Mesenchymal stem cell (in vitro differentiated cells and primary cell): ENCODE measurements around the gene ASB1.

ENCODE experiments used
- DNase-seq: peaks from one replicate; pipeline ENCODE4 v3.0.0-alpha.2; 2013
- H2AFZ ChIP-seq: one replicate; pipeline ENCODE4 v1.6.1; 2013; ENCODE audit warnings: low read depth, mild to moderate bottlenecking, control low read depth, inconsistent platforms, low read length, moderate library complexity
- H2AK5ac ChIP-seq: 2 replicates; pipeline ENCODE4 v1.6.1; 2013; ENCODE audit warnings: low read length, moderate library complexity, mild to moderate bottlenecking, inconsistent platforms; ENCODE audit not compliant: severe bottlenecking
- H2BK120ac ChIP-seq: one replicate; pipeline ENCODE4 v1.6.1; 2013; ENCODE audit warnings: low read depth, mild to moderate bottlenecking, inconsistent platforms, low read length, moderate library complexity
- H2BK12ac ChIP-seq, 2 experiments: one replicate each; pipeline ENCODE4 v1.6.1; 2013; ENCODE audit warnings: inconsistent platforms in 2 of 2, low read length in 2 of 2, mild to moderate bottlenecking in 2 of 2, moderate library complexity in 2 of 2, control low read depth in 1 of 2
- H2BK15ac ChIP-seq: one replicate; pipeline ENCODE4 v1.6.1; 2013; ENCODE audit warnings: mild to moderate bottlenecking, low read depth, inconsistent platforms; ENCODE audit not compliant: poor library complexity, severe bottlenecking
- H2BK5ac ChIP-seq: 2 replicates; pipeline ENCODE4 v1.6.1; 2013; ENCODE audit warnings: low read depth, mild to moderate bottlenecking, low read length, control low read depth, inconsistent platforms; ENCODE audit not compliant: poor library complexity, severe bottlenecking
- H3K14ac ChIP-seq, 2 experiments: one replicate each; pipeline ENCODE4 v1.6.1; 2013; ENCODE audit warnings: inconsistent platforms in 2 of 2, low read length in 2 of 2, control low read depth in 1 of 2, mild to moderate bottlenecking in 1 of 2, moderate library complexity in 1 of 2
- H3K18ac ChIP-seq, 2 experiments: one replicate each; pipeline ENCODE4 v1.6.1; 2013; ENCODE audit warnings: inconsistent platforms in 2 of 2, low read length in 2 of 2, control low read depth in 1 of 2, low read depth in 1 of 2, mild to moderate bottlenecking in 1 of 2
- H3K23ac ChIP-seq, 2 experiments: one replicate each; pipeline ENCODE4 v1.6.1; 2013; ENCODE audit warnings: inconsistent platforms in 2 of 2, low read length in 2 of 2, mild to moderate bottlenecking in 2 of 2, moderate library complexity in 2 of 2, control low read depth in 1 of 2
- H3K27ac ChIP-seq: 2 replicates; pipeline ENCODE4 v1.5.1; 2013; ENCODE audit warnings: mild to moderate bottlenecking, moderate library complexity, low read length, control low read depth, inconsistent platforms; ENCODE audit not compliant: poor library complexity, severe bottlenecking
- H3K27me3 ChIP-seq, 2 experiments: 2 replicates each; pipeline versions ENCODE4 v1.6.1 to v1.7.0; 2013; ENCODE audit warnings: low read length in 2 of 2, mild to moderate bottlenecking in 2 of 2, moderate library complexity in 2 of 2, control low read depth in 1 of 2, inconsistent platforms in 1 of 2; ENCODE audit not compliant: control insufficient read depth in 1 of 2, insufficient read depth in 1 of 2
- H3K36me3 ChIP-seq, 2 experiments: 2 replicates each; pipeline versions ENCODE4 v1.6.1 to v1.7.0; 2013; ENCODE audit warnings: low read length in 2 of 2, control low read depth in 1 of 2, inconsistent platforms in 1 of 2, low read depth in 1 of 2, mild to moderate bottlenecking in 1 of 2; ENCODE audit not compliant: insufficient read depth in 2 of 2, control insufficient read depth in 1 of 2
- H3K4ac ChIP-seq, 2 experiments: one replicate each; pipeline ENCODE4 v1.6.1; 2013; ENCODE audit warnings: inconsistent platforms in 2 of 2, low read length in 2 of 2, mild to moderate bottlenecking in 2 of 2, moderate library complexity in 2 of 2, control low read depth in 1 of 2, low read depth in 1 of 2
- H3K4me1 ChIP-seq: 2 replicates; pipeline ENCODE4 v1.6.1; 2013; ENCODE audit warnings: low read depth, low read length, control low read depth; ENCODE audit not compliant: control insufficient read depth, insufficient read depth
- H3K4me2 ChIP-seq: 2 replicates; pipeline ENCODE4 v1.6.1; 2013; ENCODE audit warnings: low read length, mild to moderate bottlenecking, inconsistent platforms; ENCODE audit not compliant: poor library complexity, severe bottlenecking
- H3K4me3 ChIP-seq, 2 experiments: 2 replicates each; pipeline versions ENCODE4 v1.5.1 to v1.7.0; 2013; ENCODE audit warnings: low read length in 2 of 2, mild to moderate bottlenecking in 2 of 2, control low read depth in 1 of 2, low read depth in 1 of 2; ENCODE audit not compliant: insufficient read depth in 1 of 2
- H3K79me1 ChIP-seq: replicated peaks from 2 replicates; pipeline ENCODE4 v1.6.1; 2013; ENCODE audit warnings: mild to moderate bottlenecking, control low read depth, low read length, inconsistent platforms; ENCODE audit not compliant: poor library complexity, severe bottlenecking
- H3K9ac ChIP-seq: 2 replicates; pipeline ENCODE4 v1.7.0; 2013; ENCODE audit warnings: mild to moderate bottlenecking, low read length, moderate library complexity
- H3K9me3 ChIP-seq: 2 replicates; pipeline ENCODE4 v1.7.0; 2013; ENCODE audit warnings: mild to moderate bottlenecking, low read length; ENCODE audit not compliant: control insufficient read depth
- H4K8ac ChIP-seq: one replicate; pipeline ENCODE4 v1.6.1; 2013; ENCODE audit warnings: inconsistent platforms, mild to moderate bottlenecking, low read length, moderate library complexity
- H4K91ac ChIP-seq: one replicate; pipeline ENCODE4 v1.6.1; 2013; ENCODE audit warnings: mild to moderate bottlenecking, low read length, inconsistent platforms
- WGBS: methylation state at CpG from one replicate; pipeline ENCODE4 v1.1.7; 2013; ENCODE audit warnings: mixed read lengths; 5-methylcytosine and 5-hydroxymethylcytosine counted together

Gene ASB1

GRCh38 chr2:238478216-238478615 lies 51.5 kb downstream of the ASB1 start:
- no peak overlapping the region for H3K27ac ChIP-seq
- 97% methylated on average over 4 of the region's 4 CpGs for WGBS

GRCh38 chr2:238479847-238480246 lies 53.1 kb downstream of the ASB1 start:
- H2BK5ac ChIP-seq: no peak overlapping the region

More at GRCh38 chr2:238478216-238478615, 51.5 kb downstream of the ASB1 start:
- Histone ChIP-seq H2BK15ac (no peak overlapping the region), H2AFZ (no peak overlapping the region), H3K14ac (no peak overlapping the region), H3K4me3 (no peak overlapping the region), H3K18ac (no peak overlapping the region), H3K36me3 (peaks cover 0 to 16% of the 10 kb centered on the region in 2 experiments), H3K4me2 (no peak overlapping the region), H3K9me3 (peaks cover 53% of the 10 kb centered on the region), H3K4ac (no peak overlapping the region), H2BK12ac (no peak overlapping the region), H3K9ac (no peak overlapping the region), H4K91ac (no peak overlapping the region), H2BK120ac (no peak overlapping the region), H4K8ac (no peak overlapping the region), H3K23ac (no peak overlapping the region), H3K79me1 (no peaks in the 10 kb centered on the region), H3K4me1 (no peaks in the 10 kb centered on the region), H2AK5ac (no peak overlapping the region), H2BK5ac (no peak overlapping the region), H3K27me3 (no peaks in the 10 kb centered on the region)
- DNase-seq: no peak

GRCh38 chr2:238483021-238483420 lies 56.3 kb downstream of the ASB1 start:
- no peak overlapping the region for H4K91ac ChIP-seq
- no peak overlapping the region for H3K27ac ChIP-seq
- no peak overlapping the region for H2BK5ac ChIP-seq
- no peak overlapping the region for H3K14ac ChIP-seq
- H3K4me2 ChIP-seq: no peak overlapping the region
- peaks cover 24% of the 10 kb centered on the region for H3K9me3 ChIP-seq
- H3K36me3 ChIP-seq: peaks cover 17 to 29% of the 10 kb centered on the region in 2 experiments
- H3K4me1 ChIP-seq: peaks cover 15% of the 10 kb centered on the region
- H3K23ac ChIP-seq: no peak overlapping the region
- H3K9ac ChIP-seq: no peak overlapping the region
- DNase-seq: no peak
- no peak overlapping the region for H2AK5ac ChIP-seq
- no peaks in the 10 kb centered on the region for H3K79me1 ChIP-seq
- no peak overlapping the region for H3K18ac ChIP-seq
- no peak overlapping the region for H4K8ac ChIP-seq
- no peak overlapping the region for H2BK12ac ChIP-seq
- no peak overlapping the region for H3K4ac ChIP-seq
- 92% methylated on average over 5 of the region's 6 CpGs for WGBS
- no peak overlapping the region for H2AFZ ChIP-seq
- H3K4me3 ChIP-seq: no peak overlapping the region
- no peak overlapping the region for H2BK120ac ChIP-seq
- H2BK15ac ChIP-seq: no peak overlapping the region
- H3K27me3 ChIP-seq: no peaks in the 10 kb centered on the region

More at GRCh38 chr2:238479847-238480246, 53.1 kb downstream of the ASB1 start:
- Histone ChIP-seq H3K23ac (no peak overlapping the region), H3K36me3 (peaks cover under 1 to 12% of the 10 kb centered on the region in 2 experiments), H2BK120ac (no peak overlapping the region), H3K27me3 (no peaks in the 10 kb centered on the region), H2BK12ac (no peak overlapping the region), H2AFZ (no peak overlapping the region), H4K91ac (no peak overlapping the region), H3K14ac (no peak overlapping the region), H3K4me2 (no peak overlapping the region), H3K18ac (no peak overlapping the region), H4K8ac (no peak overlapping the region), H3K9ac (no peak overlapping the region), H3K79me1 (no peaks in the 10 kb centered on the region), H3K9me3 (peaks cover 37% of the 10 kb centered on the region), H3K27ac (no peak overlapping the region), H2BK15ac (no peak overlapping the region), H3K4ac (no peak overlapping the region), H3K4me3 (no peak overlapping the region), H2AK5ac (no peak overlapping the region), H3K4me1 (peaks cover under 1% of the 10 kb centered on the region)
- no peak for DNase-seq
- WGBS: 100% methylated on average over 1 of the region's 1 CpG

GRCh38 chr2:238483656-238484055 lies 56.9 kb downstream of the ASB1 start:
- no peak overlapping the region for H2BK15ac ChIP-seq
- no peak overlapping the region for H2BK12ac ChIP-seq
- no peak overlapping the region for H3K14ac ChIP-seq
- 98% methylated on average over 5 of the region's 8 CpGs for WGBS
- H3K27ac ChIP-seq: no peak overlapping the region
- H2AFZ ChIP-seq: no peak overlapping the region
- no peak overlapping the region for H4K8ac ChIP-seq
- H3K27me3 ChIP-seq: no peaks in the 10 kb centered on the region
- H3K23ac ChIP-seq: no peak overlapping the region
- no peak overlapping the region for H3K4me2 ChIP-seq
- no peak overlapping the region for H3K4me3 ChIP-seq
- no peak overlapping the region for H3K9ac ChIP-seq
- no peak overlapping the region for H4K91ac ChIP-seq
- peaks cover 17 to 29% of the 10 kb centered on the region in 2 experiments for H3K36me3 ChIP-seq
- no peak overlapping the region for H3K4ac ChIP-seq
- H2BK120ac ChIP-seq: no peak overlapping the region
- H3K4me1 ChIP-seq: peaks cover 15% of the 10 kb centered on the region
- H3K18ac ChIP-seq: no peak overlapping the region
- H2AK5ac ChIP-seq: no peak overlapping the region
- H3K9me3 ChIP-seq: peaks cover 18% of the 10 kb centered on the region
- H3K79me1 ChIP-seq: no peaks in the 10 kb centered on the region
- DNase-seq: no peak
- H2BK5ac ChIP-seq: no peak overlapping the region
